ENCODE data around the gene PNMA1. TPM values are rescaled to one million over a fixed set of nuclear protein-coding genes. Genes with fewer than 3 reads are reported as not detected.

Gene PNMA1
- total and polyA plus RNA-seq, 2 of the 13 experiments (the other 11 are each of a cell fraction or from before 2014, with no cell fraction given), result 7.0 to 8.3 TPM

DNA sequence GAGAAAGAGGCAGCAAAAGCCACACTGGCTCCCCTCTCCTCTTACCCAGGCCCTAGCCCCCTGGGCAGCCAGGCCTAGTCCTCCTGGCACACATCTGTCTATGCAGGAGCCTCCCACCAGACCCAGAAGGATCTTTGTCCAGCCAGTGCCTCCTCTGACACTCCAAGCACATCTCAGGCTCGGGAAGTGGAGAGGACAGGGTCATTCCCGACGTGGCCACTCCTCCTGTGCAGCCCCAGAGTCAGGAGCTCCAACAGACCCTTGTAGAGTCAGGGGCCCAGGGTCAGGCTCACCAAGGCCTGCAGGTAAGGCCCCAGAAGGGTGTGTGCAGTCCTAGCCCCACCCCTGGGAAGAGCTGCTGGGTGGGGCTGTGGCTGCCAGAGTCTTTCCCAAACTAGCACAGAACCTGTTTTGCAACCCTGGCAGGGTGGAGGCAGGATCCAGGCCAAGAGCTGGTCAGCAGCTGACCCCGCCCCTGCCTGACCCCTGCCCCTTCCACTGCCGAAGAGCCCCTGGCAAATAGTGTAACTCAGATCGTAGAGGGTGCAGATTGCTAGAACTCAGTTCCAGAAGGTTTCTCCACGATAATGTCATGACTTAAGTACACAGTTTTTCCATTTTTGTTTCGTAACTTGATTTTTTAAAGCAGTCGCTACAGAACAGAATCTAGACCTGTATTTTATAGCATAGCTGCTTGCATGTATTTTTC lies 26.6 kb upstream of the PNMA1 start (continued):
- TF ChIP-seq, protein P1, sequence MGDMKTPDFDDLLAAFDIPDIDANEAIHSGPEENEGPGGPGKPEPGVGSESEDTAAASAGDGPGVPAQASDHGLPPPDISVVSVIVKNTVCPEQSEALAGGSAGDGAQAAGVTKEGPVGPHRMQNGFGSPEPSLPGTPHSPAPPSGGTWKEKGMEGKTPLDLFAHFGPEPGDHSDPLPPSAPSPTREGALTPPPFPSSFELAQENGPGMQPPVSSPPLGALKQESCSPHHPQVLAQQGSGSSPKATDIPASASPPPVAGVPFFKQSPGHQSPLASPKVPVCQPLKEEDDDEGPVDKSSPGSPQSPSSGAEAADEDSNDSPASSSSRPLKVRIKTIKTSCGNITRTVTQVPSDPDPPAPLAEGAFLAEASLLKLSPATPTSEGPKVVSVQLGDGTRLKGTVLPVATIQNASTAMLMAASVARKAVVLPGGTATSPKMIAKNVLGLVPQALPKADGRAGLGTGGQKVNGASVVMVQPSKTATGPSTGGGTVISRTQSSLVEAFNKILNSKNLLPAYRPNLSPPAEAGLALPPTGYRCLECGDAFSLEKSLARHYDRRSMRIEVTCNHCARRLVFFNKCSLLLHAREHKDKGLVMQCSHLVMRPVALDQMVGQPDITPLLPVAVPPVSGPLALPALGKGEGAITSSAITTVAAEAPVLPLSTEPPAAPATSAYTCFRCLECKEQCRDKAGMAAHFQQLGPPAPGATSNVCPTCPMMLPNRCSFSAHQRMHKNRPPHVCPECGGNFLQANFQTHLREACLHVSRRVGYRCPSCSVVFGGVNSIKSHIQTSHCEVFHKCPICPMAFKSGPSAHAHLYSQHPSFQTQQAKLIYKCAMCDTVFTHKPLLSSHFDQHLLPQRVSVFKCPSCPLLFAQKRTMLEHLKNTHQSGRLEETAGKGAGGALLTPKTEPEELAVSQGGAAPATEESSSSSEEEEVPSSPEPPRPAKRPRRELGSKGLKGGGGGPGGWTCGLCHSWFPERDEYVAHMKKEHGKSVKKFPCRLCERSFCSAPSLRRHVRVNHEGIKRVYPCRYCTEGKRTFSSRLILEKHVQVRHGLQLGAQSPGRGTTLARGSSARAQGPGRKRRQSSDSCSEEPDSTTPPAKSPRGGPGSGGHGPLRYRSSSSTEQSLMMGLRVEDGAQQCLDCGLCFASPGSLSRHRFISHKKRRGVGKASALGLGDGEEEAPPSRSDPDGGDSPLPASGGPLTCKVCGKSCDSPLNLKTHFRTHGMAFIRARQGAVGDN (CRISPR knock-in tag; IDR thresholded peaks at IDR 0.05), result peak; percentile 47
- TF ChIP-seq, protein P2, sequence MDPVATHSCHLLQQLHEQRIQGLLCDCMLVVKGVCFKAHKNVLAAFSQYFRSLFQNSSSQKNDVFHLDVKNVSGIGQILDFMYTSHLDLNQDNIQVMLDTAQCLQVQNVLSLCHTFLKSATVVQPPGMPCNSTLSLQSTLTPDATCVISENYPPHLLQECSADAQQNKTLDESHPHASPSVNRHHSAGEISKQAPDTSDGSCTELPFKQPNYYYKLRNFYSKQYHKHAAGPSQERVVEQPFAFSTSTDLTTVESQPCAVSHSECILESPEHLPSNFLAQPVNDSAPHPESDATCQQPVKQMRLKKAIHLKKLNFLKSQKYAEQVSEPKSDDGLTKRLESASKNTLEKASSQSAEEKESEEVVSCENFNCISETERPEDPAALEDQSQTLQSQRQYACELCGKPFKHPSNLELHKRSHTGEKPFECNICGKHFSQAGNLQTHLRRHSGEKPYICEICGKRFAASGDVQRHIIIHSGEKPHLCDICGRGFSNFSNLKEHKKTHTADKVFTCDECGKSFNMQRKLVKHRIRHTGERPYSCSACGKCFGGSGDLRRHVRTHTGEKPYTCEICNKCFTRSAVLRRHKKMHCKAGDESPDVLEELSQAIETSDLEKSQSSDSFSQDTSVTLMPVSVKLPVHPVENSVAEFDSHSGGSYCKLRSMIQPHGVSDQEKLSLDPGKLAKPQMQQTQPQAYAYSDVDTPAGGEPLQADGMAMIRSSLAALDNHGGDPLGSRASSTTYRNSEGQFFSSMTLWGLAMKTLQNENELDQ (CRISPR knock-in tag; IDR thresholded peaks at IDR 0.05; ENCODE audit: borderline replicate concordance), result no peak
- TF ChIP-seq CEBPB (IDR thresholded peaks at IDR 0.05; ENCODE audit: borderline replicate concordance, low read depth, low read length) (peak; percentile 30; the same call in 1 of the 2 replicates), ZNF12 (CRISPR knock-in tag; IDR thresholded peaks at IDR 0.05) (no peak), ZSCAN25 (CRISPR knock-in tag; IDR thresholded peaks at IDR 0.05) (peak; percentile 81), ZNF292 (CRISPR knock-in tag; IDR thresholded peaks at IDR 0.05; ENCODE audit: borderline replicate concordance, low read depth) (0 out of 2 replicates have a peak, but pooled peaks have one; percentile 14), RARA (CRISPR knock-in tag; IDR thresholded peaks at IDR 0.05) (0 out of 2 replicates have a peak, but pooled peaks have one; percentile 4)
- TF ChIP-seq, protein P3, sequence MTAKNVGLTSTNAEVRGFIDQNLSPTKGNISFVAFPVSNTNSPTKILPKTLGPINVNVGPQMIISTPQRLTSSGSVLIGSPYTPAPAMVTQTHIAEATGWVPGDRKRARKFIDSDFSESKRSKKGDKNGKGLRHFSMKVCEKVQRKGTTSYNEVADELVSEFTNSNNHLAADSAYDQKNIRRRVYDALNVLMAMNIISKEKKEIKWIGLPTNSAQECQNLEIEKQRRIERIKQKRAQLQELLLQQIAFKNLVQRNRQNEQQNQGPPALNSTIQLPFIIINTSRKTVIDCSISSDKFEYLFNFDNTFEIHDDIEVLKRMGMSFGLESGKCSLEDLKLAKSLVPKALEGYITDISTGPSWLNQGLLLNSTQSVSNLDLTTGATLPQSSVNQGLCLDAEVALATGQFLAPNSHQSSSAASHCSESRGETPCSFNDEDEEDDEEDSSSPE (CRISPR knock-in tag; IDR thresholded peaks at IDR 0.05), result 0 out of 2 replicates have a peak, but pooled peaks have one; percentile 12

Measured in HepG2 (cell line).